Activated CD8-positive, alpha-beta memory T cell treated with anti-CD3 and anti-CD28 coated beads for 36 hours (primary cell): Measurements from ENCODE around the gene SEMA3B. TPM values are rescaled to one million over a fixed set of nuclear protein-coding genes. Genes with fewer than 3 reads are reported as not detected.
"Not testable (repeated sequence)": the region's sequence is repeated elsewhere in the genome, so short reads cannot be mapped to it uniquely, and the experiment has no call there.

Experiments
- CTCF ChIA-PET: fragments of 350-600 bp; sonication (Branson Sonifier 250); formaldehyde crosslinking; loops from one replicate; lab custom pipeline; 2021; ENCODE audit warnings: antibody characterized with exemption; lab: Charles Lee
- POLR2A ChIA-PET: fragments of 350-600 bp; sonication (Branson Sonifier 250); formaldehyde crosslinking; loops from one replicate; lab custom pipeline; 2021; ENCODE audit warnings: antibody characterized with exemption; lab: Charles Lee
- total RNA-seq, 2 experiments: library from RNA; stranded (reverse); gene quantifications; one replicate each; pipeline ENCODE4 v1.2.3, GENCODE V29; 2021

SEMA3B gene
- total RNA-seq, 2 experiments from 2014 or later: 0.40 to 0.46 TPM

DNA sequence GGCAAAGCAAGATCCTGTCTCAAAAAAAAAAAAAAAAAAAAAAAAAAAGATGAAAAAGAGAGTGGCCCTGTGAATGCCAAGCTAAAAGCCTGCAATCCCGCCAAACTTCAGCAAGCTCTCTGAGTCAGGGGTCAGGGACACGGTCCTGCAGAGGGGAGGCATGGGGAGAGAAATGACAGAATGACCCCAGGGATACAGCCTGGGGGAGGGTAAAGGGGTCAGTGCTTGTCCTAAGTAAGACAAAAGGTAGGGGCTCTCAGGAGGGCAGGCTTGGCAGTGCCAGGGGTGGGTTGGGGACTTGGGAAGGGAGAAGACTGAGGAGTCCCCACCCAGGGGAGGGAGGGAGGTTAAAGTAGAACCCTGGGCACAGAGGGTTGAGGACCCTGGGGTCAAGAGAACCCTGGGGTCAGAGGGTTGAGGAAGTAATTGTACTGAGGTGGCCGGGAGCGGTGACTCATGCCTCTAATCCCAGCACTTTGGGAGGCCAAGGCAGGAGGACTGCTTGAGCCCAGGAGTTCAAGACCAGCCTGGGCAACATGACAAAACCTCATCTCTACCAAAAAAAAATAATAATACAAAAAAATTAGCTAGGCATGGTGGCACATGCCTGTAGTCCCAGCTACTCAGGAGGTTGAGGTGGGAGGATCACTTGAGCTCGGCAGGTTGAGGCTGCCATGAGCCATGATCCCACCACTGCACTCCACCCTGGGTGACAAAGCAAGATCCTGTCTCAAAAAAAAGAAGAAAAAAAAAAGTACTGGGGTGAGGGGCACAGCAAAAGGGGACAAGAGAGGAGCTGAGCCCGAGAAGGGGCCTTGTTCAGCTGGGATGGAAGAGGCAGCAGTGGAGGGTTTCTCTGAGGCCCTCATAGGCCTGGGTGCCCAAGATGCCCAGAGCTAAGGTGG lies 5.2 kb upstream of the SEMA3B start:
- CTCF ChIA-PET: interaction anchor here (0.7 to 1.5 kb wide), 6 partner anchors 14 to 71 kb away, joined by 3 to 6 read pairs (median 3); no protein-coding TSS in a partner anchor
- POLR2A ChIA-PET: interaction anchor here (0.7 kb wide), 1 partner anchor 549 kb away, joined by 10 read pairs; no protein-coding TSS in a partner anchor

DNA sequence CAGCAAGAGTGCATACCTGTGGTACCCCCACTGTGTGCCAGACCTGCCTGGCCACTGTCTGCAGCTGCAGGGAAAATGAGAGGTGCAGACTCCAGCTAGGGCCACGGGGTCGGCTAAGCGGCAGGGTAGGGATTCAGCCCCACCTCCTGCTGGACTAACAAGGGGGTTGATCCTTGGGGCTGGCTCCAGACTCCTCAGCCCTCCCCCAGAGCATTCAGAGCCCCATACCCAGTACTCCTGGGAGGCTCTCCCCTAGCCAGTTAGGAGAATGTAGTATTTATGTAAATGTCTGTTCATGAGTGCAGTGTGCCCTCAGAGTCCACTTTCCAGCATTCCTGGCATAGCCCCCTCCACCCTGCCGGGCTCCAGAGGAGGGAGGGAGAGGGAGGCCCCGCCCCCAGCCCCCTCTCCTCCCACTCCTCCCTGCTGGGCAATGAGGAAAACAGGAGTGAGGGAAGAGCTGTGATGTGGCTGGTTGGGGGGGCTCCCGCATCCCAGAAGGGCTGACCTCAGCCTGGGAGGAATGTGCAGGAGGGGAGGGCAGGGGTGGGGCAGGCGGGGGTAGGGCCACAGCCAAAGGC lies 4.5 kb upstream of the SEMA3B start:
- CTCF ChIA-PET: interaction anchor here (0.7 to 1.5 kb wide), 5 partner anchors 9 to 70 kb away, joined by 3 to 6 read pairs (median 3); no protein-coding TSS in a partner anchor
- POLR2A ChIA-PET: no interaction called here

DNA sequence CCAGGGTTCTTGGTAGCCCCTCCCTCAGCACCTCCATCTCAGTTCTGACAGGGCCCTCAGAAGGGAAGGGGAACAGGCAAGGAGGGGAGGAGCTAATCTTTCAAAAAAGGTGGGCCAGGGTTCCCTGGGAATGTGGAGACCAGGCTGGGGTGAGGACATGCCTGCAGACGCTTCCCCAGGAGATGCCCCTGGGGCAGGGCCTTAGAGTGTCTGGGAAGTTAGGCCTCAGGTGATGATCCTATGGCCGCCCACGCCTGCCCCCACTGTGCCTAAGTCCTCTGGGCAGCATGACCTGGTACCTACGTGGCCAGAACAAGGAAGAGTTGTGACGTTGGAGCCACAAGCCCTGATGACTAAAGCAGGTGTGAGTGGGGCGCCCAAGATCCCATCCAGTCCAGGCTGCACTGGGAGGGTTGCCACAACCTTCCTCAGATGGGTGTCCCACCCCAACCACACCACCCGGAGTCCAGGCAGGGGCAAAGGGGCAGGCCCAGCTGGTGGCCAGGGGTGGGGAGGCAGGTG lies 3.9 kb upstream of the SEMA3B start:
- POLR2A ChIA-PET: no interaction called here

DNA sequence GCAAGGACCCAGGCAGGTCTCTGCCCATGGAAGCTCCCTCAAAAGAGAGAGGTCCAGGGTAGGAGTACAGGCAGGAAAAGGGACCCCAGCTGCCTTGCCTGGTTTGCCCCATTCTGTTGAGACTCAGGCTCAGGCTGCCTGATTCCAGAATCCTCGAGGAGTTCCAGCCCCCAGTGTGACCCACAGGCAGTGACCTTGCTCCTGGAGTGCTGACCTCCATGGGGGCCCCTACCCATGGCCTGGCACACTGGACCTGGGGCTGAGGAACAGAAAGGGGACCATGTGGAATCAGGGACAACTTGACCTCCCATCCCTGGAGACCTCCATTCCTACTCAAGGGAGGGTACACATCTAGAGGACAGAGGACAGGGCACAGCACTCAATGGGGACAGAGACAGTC lies 3.4 kb upstream of the SEMA3B start:
- CTCF ChIA-PET: interaction anchor here (2.3 kb wide), 1 partner anchor 16 kb away, joined by 7 read pairs; no protein-coding TSS in a partner anchor
- POLR2A ChIA-PET: no interaction called here

More for the DNA sequence above, 3.9 kb upstream of the SEMA3B start:
- CTCF ChIA-PET: interaction anchor here (0.8 to 1.3 kb wide), 2 partner anchors 8 to 18 kb away, joined by 3 to 6 read pairs; no protein-coding TSS in a partner anchor

DNA sequence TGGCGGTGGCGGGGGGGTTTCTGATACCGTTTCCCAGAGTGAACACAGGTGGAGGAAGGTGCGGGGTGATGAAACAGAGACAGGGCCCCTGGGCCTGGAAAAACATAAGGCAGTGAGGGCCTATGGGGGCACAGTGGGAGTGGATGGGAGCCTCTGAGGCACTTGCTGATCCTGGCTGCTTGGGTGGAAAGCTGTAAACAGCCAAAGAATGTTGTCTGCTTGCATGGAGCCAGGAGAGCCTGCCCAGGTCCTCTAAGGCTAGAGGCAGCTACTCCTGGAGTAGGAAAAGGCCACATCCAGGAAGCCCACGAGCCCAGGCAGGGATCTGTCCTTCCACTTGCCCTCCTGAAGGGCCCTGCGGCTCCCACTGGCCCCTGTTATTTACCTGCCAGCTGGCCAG lies 2.9 kb upstream of the SEMA3B start:
- ChIA-PET POLR2A (interaction anchor here (1.3 kb wide), 1 partner anchor 18 kb away, joined by 3 read pairs; no protein-coding TSS in a partner anchor), CTCF (interaction anchor here (2.3 kb wide), 1 partner anchor 16 kb away, joined by 7 read pairs; no protein-coding TSS in a partner anchor)

DNA sequence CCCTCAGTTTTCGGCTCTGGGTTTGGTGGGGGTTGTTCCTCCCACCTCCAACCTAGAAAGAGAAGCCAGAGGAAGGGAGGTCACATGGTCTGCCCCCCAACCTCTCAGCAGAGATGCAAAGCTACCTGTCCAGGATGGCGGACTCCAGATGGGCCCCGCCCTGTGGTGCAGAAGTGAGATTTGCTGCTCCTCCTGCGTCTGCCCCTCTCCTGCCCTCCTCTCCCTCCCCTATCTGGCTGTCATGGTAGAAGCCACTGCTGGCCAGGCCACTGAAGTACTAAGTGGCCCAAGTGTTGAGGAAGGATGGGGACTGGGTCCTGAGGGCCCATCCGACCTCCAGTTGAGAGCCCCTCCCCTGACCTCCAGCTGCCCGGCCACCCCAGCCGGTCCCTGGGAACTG lies 2.1 kb upstream of the SEMA3B start:
- ChIA-PET POLR2A (interaction anchor here (1.3 kb wide), 1 partner anchor 17 kb away, joined by 3 read pairs; no protein-coding TSS in a partner anchor), CTCF (interaction anchor here (1.4 to 2.3 kb wide), 3 partner anchors 17 to 75 kb away, joined by 6 to 7 read pairs (median 7); no protein-coding TSS in a partner anchor)

DNA sequence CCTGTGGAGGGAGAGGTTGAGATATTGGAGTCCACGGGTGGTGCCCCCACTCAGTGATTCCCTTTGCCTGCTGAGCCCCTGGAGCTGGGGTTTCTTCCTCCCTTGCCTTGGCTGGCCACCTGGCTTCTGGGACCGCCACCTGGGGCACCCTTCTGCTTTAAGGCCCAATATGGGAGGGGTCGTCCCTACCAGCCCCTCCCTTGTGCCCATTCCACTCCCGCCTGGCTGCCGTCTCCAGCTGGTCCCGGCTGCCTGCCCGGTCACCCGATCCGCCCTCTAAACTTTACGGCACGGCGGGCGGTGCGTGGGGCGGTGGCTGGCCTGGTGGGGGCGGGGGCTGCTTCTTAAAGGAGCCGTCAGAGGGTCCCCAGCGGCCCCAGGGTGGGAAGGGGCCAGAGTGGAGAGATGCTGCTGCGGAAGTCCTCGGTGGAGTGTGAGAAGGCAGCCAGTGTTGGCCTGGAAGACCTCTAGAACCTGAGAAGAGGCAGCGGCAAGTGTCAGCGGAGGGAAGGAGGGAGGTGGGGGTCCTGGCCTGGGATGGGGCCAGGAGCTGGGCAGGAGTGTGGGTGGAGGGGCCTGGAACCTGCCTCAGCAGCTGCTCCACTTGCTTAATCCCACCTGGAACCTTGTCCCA lies 1.6 kb upstream of the SEMA3B start:
- ChIA-PET CTCF (interaction anchor here (1.4 to 2.3 kb wide), 3 partner anchors 18 to 75 kb away, joined by 6 to 7 read pairs (median 7); no protein-coding TSS in a partner anchor), POLR2A (interaction anchor here (1.3 kb wide), 1 partner anchor 17 kb away, joined by 3 read pairs; no protein-coding TSS in a partner anchor)

DNA sequence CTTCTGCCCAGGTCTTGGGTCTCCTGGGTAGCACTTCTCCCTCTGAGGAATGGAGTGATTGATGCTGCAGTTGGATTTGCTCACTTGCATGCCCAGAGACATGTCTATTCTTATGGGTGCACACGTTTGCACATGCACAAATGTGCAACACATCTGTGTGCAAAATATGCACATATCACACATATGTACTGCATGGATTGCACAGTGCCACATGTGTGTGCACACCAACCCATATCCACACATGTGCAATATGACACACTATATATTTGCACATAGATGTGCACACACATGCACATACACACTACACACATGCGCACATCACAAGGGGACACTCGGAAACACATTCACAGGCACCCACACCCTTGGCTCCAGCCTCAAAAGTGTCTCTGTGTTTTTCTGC lies 671 bp upstream of the SEMA3B start:
- POLR2A ChIA-PET: no interaction called here

DNA sequence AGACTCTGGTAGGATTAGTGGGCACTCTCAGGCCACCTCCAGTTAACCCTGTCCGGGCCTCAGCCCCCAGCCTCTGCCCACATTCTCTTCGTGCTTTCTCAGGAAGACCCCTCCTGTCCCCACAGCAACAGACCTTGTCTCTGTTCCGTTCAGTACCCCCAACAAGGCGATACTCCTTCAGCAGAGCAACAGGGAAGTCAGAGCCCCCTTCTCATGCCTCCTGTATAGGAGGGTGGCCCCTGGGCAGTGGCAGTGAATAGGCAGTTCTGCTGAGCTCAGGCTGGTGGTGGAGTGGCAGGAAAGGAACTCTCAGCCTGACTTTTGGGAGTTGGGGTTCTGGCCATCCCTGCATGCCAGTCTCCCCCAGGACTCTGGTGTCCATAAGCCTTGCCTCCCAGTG lies 513 bp downstream of the SEMA3B start:
- ChIA-PET CTCF (interaction anchor here (1.7 kb wide), 1 partner anchor 9 kb away, joined by 4 read pairs; no protein-coding TSS in a partner anchor), POLR2A (no interaction called here)

More for the DNA sequence above, 671 bp upstream of the SEMA3B start:
- CTCF ChIA-PET: interaction anchor here (1.4 to 1.9 kb wide), 2 partner anchors 42 to 76 kb away, joined by 6 to 7 read pairs; no protein-coding TSS in a partner anchor

DNA sequence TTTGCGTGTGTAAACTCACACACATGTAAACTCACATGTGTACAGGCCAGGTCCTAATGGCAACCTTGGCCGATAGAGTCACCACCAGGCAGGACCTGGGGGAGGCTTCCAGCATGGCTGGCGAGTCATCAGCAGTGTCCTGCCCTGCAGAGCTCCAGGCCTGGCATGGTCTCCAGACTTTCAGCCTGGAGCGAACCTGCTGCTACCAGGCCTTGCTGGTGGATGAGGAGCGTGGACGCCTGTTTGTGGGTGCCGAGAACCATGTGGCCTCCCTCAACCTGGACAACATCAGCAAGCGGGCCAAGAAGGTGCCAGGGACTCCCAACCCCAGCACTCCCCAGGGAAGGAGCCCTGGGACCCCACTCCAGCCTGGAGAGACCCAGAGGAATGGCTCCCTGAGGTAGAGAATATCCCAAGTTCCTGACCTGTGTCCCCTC lies 1.0 kb downstream of the SEMA3B start:
- POLR2A ChIA-PET: no interaction called here
- CTCF ChIA-PET: interaction anchor here (0.7 to 6.6 kb wide), 3 partner anchors 10 to 43 kb away, joined by 4 to 53 read pairs (median 4); no protein-coding TSS in a partner anchor

DNA sequence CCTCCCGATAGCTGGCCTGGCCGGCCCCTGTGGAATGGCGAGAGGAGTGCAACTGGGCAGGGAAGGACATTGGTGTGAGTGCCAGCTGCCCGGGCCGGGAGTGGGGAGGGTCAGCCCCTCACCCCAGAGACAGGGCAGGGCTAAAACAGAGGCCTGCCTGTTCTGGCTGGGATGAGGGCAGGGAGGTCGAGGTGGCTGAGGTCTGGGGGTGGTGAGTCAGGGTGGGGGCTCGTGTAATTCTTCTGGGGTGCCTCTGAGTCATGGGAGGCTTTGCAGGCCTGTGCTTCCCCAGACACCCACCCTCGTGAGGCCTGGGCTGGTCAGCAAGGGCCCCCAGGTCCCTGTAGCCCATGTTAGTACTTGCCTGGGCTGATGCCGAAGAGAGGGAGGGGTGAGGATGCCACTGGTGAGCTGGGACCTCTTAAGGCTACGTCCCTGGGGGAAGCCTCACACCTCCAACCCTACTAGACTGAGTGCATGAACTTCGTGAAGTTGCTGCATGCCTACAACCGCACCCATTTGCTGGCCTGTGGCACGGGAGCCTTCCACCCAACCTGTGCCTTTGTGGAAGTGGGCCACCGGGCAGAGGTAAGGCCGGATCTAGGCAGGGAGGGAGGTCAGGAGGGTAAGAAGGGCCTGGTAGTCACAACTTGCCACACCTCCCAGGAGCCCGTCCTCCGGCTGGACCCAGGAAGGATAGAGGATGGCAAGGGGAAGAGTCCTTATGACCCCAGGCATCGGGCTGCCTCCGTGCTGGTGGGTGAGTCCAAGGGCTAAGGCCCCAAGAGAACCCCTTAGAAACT lies 1.7 kb downstream of the SEMA3B start:
- CTCF ChIA-PET: interaction anchor here (0.7 to 6.6 kb wide), 6 partner anchors 11 to 77 kb away, joined by 3 to 53 read pairs (median 4); no protein-coding TSS in a partner anchor
- POLR2A ChIA-PET: no interaction called here

DNA sequence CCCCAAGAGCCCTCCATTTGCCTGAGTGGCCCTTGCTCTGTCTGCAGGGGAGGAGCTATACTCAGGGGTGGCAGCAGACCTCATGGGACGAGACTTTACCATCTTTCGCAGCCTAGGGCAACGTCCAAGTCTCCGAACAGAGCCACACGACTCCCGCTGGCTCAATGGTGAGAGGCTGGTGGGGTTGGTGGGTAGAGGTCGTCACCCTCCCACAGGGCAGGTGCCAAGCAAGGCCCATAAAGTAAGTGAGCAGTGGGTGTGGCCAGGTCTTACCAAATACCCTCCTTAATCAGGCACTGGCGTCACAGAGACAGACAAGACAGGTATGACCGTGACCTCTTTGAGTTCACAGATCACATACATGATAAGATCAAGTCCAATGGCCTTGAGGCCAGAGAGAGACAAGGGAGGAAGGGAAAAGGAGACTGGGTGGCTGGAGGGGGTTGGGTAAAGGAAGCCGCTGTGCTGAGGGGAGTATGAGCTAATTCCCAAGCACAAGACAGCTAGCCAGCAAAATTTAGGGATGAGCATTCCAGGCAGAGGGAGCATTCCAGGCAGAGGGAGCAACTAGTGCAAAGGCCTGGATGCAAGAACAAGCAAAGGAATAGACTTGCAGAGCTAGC lies 2.5 kb downstream of the SEMA3B start:
- CTCF ChIA-PET: interaction anchor here (0.7 to 6.6 kb wide), 7 partner anchors 12 to 78 kb away, joined by 3 to 53 read pairs (median 7); partner anchors contain the start of gene IFRD2
- POLR2A ChIA-PET: no interaction called here

DNA sequence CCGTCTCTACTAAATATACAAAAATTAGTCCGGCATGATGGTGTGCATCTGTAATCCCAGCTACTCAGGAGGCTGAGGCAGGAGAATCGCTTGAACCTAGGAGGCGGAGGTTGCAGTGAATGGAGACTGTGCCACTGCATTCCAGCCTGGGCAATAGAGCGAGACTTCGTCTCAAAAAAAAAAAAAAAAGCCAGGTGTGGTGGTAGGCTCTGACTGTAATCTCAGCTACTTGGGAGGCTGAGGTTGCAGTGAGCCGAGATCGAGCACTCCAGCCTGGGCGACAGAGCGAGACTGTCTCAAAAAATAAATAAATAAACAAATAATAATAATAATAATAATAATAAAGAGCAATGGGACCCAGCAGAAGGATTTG lies 3.6 kb downstream of the SEMA3B start:
- POLR2A ChIA-PET: not testable (repeated sequence)
- CTCF ChIA-PET: interaction anchor here (0.6 to 6.6 kb wide), 10 partner anchors 13 to 90 kb away, joined by 3 to 53 read pairs (median 6); partner anchors contain the start of gene IFRD2

DNA sequence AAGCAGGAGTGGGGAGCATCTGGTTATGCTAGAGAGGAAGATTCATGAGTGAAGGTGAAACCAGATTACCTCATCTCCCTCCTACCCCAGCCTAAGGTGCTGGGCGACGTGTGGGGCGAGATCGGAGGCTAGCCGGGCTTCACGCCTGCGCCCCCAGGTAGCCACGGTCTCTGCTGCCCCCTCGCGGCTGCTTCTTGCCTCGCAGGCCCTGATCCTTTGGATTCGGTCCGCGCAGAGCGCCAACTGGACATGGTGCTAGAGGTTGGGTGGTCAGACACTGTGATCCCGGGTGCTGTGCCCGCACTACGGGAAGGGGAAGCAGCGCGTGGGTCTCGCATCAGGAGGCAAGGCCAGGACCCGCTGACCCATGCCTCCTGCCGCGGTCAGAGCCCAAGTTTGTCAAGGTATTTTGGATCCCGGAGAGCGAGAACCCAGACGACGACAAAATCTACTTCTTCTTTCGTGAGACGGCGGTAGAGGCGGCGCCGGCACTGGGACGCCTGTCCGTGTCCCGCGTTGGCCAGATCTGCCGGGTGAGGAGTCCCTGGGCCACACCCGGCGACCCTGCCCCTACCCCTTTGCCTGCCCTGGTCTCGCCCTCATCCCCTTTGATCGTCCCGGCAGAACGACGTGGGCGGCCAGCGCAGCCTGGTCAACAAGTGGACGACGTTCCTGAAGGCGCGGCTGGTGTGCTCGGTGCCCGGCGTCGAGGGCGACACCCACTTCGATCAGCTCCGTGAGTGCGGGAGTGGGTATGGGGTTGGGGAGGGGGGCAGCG lies 4.2 kb downstream of the SEMA3B start:
- POLR2A ChIA-PET: interaction anchor here (0.7 kb wide), 1 partner anchor 14 kb away, joined by 11 read pairs; no protein-coding TSS in a partner anchor

DNA sequence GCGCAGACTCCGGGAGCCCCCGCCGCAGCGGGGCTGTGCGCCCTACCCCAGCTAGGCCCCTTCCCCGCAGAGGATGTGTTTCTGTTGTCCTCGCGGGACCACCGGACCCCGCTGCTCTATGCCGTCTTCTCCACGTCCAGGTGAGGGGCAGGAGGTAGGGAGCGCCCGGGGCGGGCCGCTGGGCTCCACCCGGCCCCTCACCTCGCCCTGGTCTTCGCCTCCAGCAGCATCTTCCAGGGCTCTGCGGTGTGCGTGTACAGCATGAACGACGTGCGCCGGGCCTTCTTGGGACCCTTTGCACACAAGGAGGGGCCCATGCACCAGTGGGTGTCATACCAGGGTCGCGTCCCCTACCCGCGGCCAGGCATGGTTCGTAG lies 4.7 kb downstream of the SEMA3B start:
- CTCF ChIA-PET: interaction anchor here (0.7 to 6.6 kb wide), 8 partner anchors 9 to 92 kb away, joined by 3 to 53 read pairs (median 9); partner anchors contain the start of genes HYAL3, NAA80 and TUSC2
- POLR2A ChIA-PET: interaction anchor here (0.7 kb wide), 1 partner anchor 14 kb away, joined by 11 read pairs; no protein-coding TSS in a partner anchor

More for the DNA sequence above, 4.2 kb downstream of the SEMA3B start:
- CTCF ChIA-PET: interaction anchor here (0.7 to 6.6 kb wide), 12 partner anchors 8 to 91 kb away, joined by 3 to 53 read pairs (median 6); partner anchors contain the start of genes HYAL3, IFRD2, NAA80 and TUSC2
